ENCODE results near the gene TSPAN6. TPM values are rescaled to one million over a fixed set of nuclear protein-coding genes. Genes with fewer than 3 reads are reported as not detected.

The TSPAN6 gene
- total RNA-seq, 1 donor from 2014 or later = 115 TPM

- DNase-seq (ENCODE audit: low spot score) = no peak
Measured at GRCh38 chrX:100647739-100648138, 11.1 kb upstream of the TSPAN6 start.

- DNase-seq (ENCODE audit: low spot score) = no peak
Measured at GRCh38 chrX:100647095-100647494, 10.5 kb upstream of the TSPAN6 start.

- no peak for DNase-seq (ENCODE audit: low spot score)
Measured at GRCh38 chrX:100645106-100645505, 8.5 kb upstream of the TSPAN6 start.

GRCh38 chrX:100643956-100644860 is 7.6 kb upstream of the TSPAN6 start, which contains the start of gene SRPX2:
SRPX2 (plus strand) TSS chrX:100644199; CDS start chrX:100646323, 2,124 bp downstream.
- DNase-seq (ENCODE audit: low spot score) = peak; percentile 58

GRCh38 chrX:100643212-100643611 is 6.6 kb upstream of the TSPAN6 start:
- DNase-seq (ENCODE audit: low spot score) = no peak

- DNase-seq (ENCODE audit: low spot score) = no peak
Measured at GRCh38 chrX:100642290-100642689, 5.7 kb upstream of the TSPAN6 start.

GRCh38 chrX:100635989-100636320 is 651 bp downstream of the TSPAN6 start:
- DNase-seq (ENCODE audit: low spot score) = no peak

- DNase-seq (ENCODE audit: low spot score) = no peak
Measured at GRCh38 chrX:100635040-100635439, 1.6 kb downstream of the TSPAN6 start.

- DNase-seq (ENCODE audit: low spot score) = no peak
Measured at GRCh38 chrX:100625985-100626491, 10.6 kb downstream of the TSPAN6 start.

- no peak for DNase-seq (ENCODE audit: low spot score)
Measured at GRCh38 chrX:100623001-100623400, 13.6 kb downstream of the TSPAN6 start.

GRCh38 chrX:100615005-100615404 is 21.6 kb downstream of the TSPAN6 start:
- no peak for DNase-seq (ENCODE audit: low spot score)

GRCh38 chrX:100611951-100612350 is 24.7 kb downstream of the TSPAN6 start:
- DNase-seq (ENCODE audit: low spot score) = no peak

GRCh38 chrX:100609591-100609990 is 27.0 kb downstream of the TSPAN6 start:
- DNase-seq (ENCODE audit: low spot score) = no peak

- DNase-seq (ENCODE audit: low spot score) = no peak
Measured at GRCh38 chrX:100606753-100607152, 29.9 kb downstream of the TSPAN6 start.

GRCh38 chrX:100600758-100601157 is 35.8 kb downstream of the TSPAN6 start:
- DNase-seq (ENCODE audit: low spot score) = no peak

GRCh38 chrX:100600340-100600739 is 36.3 kb downstream of the TSPAN6 start:
- DNase-seq (ENCODE audit: low spot score) = no peak

GRCh38 chrX:100599456-100599855 is 37.1 kb downstream of the TSPAN6 start:
- DNase-seq (ENCODE audit: low spot score) = no peak

- no peak for DNase-seq (ENCODE audit: low spot score)
Measured at GRCh38 chrX:100596601-100597000, 40.0 kb downstream of the TSPAN6 start.

- no peak for DNase-seq (ENCODE audit: low spot score)
Measured at GRCh38 chrX:100593581-100593980, 43.0 kb downstream of the TSPAN6 start.

GRCh38 chrX:100593126-100593525 is 43.5 kb downstream of the TSPAN6 start:
- no peak for DNase-seq (ENCODE audit: low spot score)

- DNase-seq (ENCODE audit: low spot score) = no peak
Measured at GRCh38 chrX:100591256-100592051, 45.2 kb downstream of the TSPAN6 start.

- DNase-seq (ENCODE audit: low spot score) = no peak
Measured at GRCh38 chrX:100587861-100588260, 48.7 kb downstream of the TSPAN6 start.

GRCh38 chrX:100586747-100587146 is 49.9 kb downstream of the TSPAN6 start:
- DNase-seq (ENCODE audit: low spot score) = no peak
